ENCODE results near the gene FRG2B. TPM values are rescaled to one million over a fixed set of nuclear protein-coding genes. Genes with fewer than 3 reads are reported as not detected.
"Not testable (repeated sequence)": the region's sequence is repeated elsewhere in the genome, so short reads cannot be mapped to it uniquely, and the experiment has no call there.

FRG2B gene
- total and polyA plus RNA-seq, 2 of the 4 experiments (the other 2 are of a cell fraction), result not detected

- H4K5ac ChIP-seq (ENCODE audit: low read depth, low read length); H3K14ac ChIP-seq (replicated peaks; ENCODE audit: low read depth, low read length); H3K56ac ChIP-seq (ENCODE audit: extremely low read depth, insufficient read depth, low read length); H3K79me1 ChIP-seq (ENCODE audit: low read depth in 1 of 2, low read length in 2 of 2); H2AFZ ChIP-seq (replicated peaks; ENCODE audit: low read length, poor library complexity); dilution Hi-C loops (cut with HindIII; ENCODE audit: low sequenced_read_pairs, unreplicated experiment); H2BK15ac ChIP-seq (ENCODE audit: low read depth, low read length); in situ Hi-C loops (cut with MboI; ENCODE audit: low sequenced_read_pairs); H2BK20ac ChIP-seq (ENCODE audit: low read depth, low read length); BruUV-seq (replicated peaks); H3K9me1 ChIP-seq (ENCODE audit: insufficient read depth, low read length); H3K9ac ChIP-seq (ENCODE audit: low read depth, low read length); ATAC-seq (ENCODE audit: low read depth); H3K18ac ChIP-seq (ENCODE audit: low read depth, low read length); H4K8ac ChIP-seq (ENCODE audit: low read depth in 2 of 2, low read length in 2 of 2); H3K4me1 ChIP-seq (ENCODE audit: control insufficient read depth, insufficient read depth, low read length); H2BK120ac ChIP-seq (ENCODE audit: low read depth, low read length); H3K4me3 ChIP-seq (ENCODE audit: insufficient read depth, low read depth, low read length); H3K36me3 ChIP-seq (ENCODE audit: control insufficient read depth, insufficient read depth, low read length); H2AK9ac ChIP-seq (replicated peaks; ENCODE audit: low read depth, low read length, poor library complexity); H3K9me3 ChIP-seq (ENCODE audit: control insufficient read depth, insufficient read depth, low read length); H3K4me2 ChIP-seq (ENCODE audit: low read depth, low read length); H3K4ac ChIP-seq (ENCODE audit: low read depth, low read length); H3K23ac ChIP-seq (ENCODE audit: low read depth, low read length); CTCF ChIA-PET; H4K91ac ChIP-seq (ENCODE audit: insufficient read depth, low read depth, low read length); H3K27me3 ChIP-seq (ENCODE audit: control insufficient read depth, insufficient read depth, low read length); H2BK5ac ChIP-seq (ENCODE audit: low read depth, low read length, poor library complexity, severe bottlenecking); H3K27ac ChIP-seq (ENCODE audit: insufficient read depth, low read length); intact Hi-C loops (cut with micrococcal nuclease); H4K20me1 ChIP-seq (ENCODE audit: insufficient read depth, low read length); H2AK5ac ChIP-seq (ENCODE audit: low read depth, low read length); POLR2A ChIA-PET (ENCODE audit: unreplicated experiment); DNase-seq: not testable (repeated sequence)
- no CpG with 5 or more reads among the region's 30 CpGs for WGBS, 2 experiments (ENCODE audit: extremely low coverage in 2 of 2, insufficient read length in 1 of 2)
These were observed 11.2 kb upstream of the FRG2B start for GRCh38 chr10:133637846-133638235.

GRCh38 chr10:133637202-133637845 is 10.7 kb upstream of the FRG2B start:
- H3K9ac ChIP-seq (ENCODE audit: low read depth, low read length); H3K14ac ChIP-seq (replicated peaks; ENCODE audit: low read depth, low read length); DNase-seq; H3K27ac ChIP-seq (ENCODE audit: insufficient read depth, low read length); H3K4me1 ChIP-seq (ENCODE audit: control insufficient read depth, insufficient read depth, low read length); H3K4ac ChIP-seq (ENCODE audit: low read depth, low read length); H4K91ac ChIP-seq (ENCODE audit: insufficient read depth, low read depth, low read length); H3K36me3 ChIP-seq (ENCODE audit: control insufficient read depth, insufficient read depth, low read length); ATAC-seq (ENCODE audit: low read depth); H3K4me3 ChIP-seq (ENCODE audit: insufficient read depth, low read depth, low read length); H3K9me3 ChIP-seq (ENCODE audit: control insufficient read depth, insufficient read depth, low read length); H2AFZ ChIP-seq (replicated peaks; ENCODE audit: low read length, poor library complexity); intact Hi-C loops (cut with micrococcal nuclease); POLR2A ChIA-PET (ENCODE audit: unreplicated experiment); H2AK5ac ChIP-seq (ENCODE audit: low read depth, low read length); BruUV-seq (replicated peaks); H4K8ac ChIP-seq (ENCODE audit: low read depth in 2 of 2, low read length in 2 of 2); in situ Hi-C loops (cut with MboI; ENCODE audit: low sequenced_read_pairs); H2BK5ac ChIP-seq (ENCODE audit: low read depth, low read length, poor library complexity, severe bottlenecking); H3K56ac ChIP-seq (ENCODE audit: extremely low read depth, insufficient read depth, low read length); H3K9me1 ChIP-seq (ENCODE audit: insufficient read depth, low read length); H4K5ac ChIP-seq (ENCODE audit: low read depth, low read length); CTCF ChIA-PET; H3K79me1 ChIP-seq (ENCODE audit: low read depth in 1 of 2, low read length in 2 of 2); dilution Hi-C loops (cut with HindIII; ENCODE audit: low sequenced_read_pairs, unreplicated experiment); H2BK20ac ChIP-seq (ENCODE audit: low read depth, low read length); H3K18ac ChIP-seq (ENCODE audit: low read depth, low read length); H2BK120ac ChIP-seq (ENCODE audit: low read depth, low read length); H2AK9ac ChIP-seq (replicated peaks; ENCODE audit: low read depth, low read length, poor library complexity); H4K20me1 ChIP-seq (ENCODE audit: insufficient read depth, low read length); H2BK15ac ChIP-seq (ENCODE audit: low read depth, low read length); H3K23ac ChIP-seq (ENCODE audit: low read depth, low read length); H3K4me2 ChIP-seq (ENCODE audit: low read depth, low read length); H3K27me3 ChIP-seq (ENCODE audit: control insufficient read depth, insufficient read depth, low read length): not testable (repeated sequence)
- no CpG with 5 or more reads among the region's 35 CpGs for WGBS, 2 experiments (ENCODE audit: extremely low coverage in 2 of 2, insufficient read length in 1 of 2)

Data from IMR-90 (cell line).